Stimulated activated CD4-positive, alpha-beta T cell treated with anti-CD3 and anti-CD28 coated beads, Interleukin-4, amount 100 ng/mL, for 4 hours (primary cell): ENCODE data around the gene MRLN.
"Not testable (repeated sequence)": the region's sequence is repeated elsewhere in the genome, so short reads cannot be mapped to it uniquely, and the experiment has no call there.

ENCODE experiments used
- DNase-seq, 2 experiments: peaks; one replicate each; pipeline ENCODE4 v3.0.0-alpha.2; 2020

Gene MRLN

DNA sequence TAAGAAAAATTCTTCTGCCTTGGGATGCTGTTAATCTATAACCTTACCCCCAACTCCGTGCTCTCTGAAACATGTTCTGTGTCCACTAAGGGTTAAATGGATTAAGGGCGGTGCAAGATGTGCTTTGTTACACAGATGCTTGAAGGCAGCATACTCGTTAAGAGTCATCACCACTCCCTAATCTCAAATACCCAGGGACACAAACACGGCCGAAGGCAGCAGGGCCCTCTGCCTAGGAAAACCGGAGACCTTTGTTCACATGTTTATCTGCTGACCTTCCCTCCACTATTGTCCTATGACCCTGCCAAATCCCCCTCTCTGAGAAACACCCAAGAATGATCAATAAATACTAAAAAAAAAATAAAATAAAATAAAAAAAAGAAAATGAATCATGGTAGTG is 8.5 kb downstream of the MRLN start:
- not testable (repeated sequence) for DNase-seq

- DNase-seq = not testable (repeated sequence)
Observed at GRCh38 chr10:59744156-59744555, 9.1 kb downstream of the MRLN start.

DNA sequence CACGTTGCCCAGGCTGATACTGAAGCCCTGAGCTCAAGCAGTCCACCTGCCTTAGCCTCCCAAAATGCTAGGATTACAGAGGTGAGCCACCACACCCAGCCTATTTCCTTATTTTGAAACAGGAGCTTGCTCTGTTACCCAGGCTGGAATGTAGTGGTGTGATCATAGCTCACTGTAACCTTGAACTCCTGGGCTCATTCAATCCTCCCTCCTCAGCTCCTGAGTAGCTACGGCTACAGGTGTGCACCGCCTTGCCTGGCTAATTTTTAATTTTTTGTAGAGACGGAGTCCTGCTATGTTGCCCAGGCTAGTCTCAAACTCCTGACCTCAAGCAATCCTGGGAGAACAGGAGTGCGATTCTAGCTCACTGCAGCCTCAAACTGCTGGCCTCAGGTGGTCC is 11.7 kb downstream of the MRLN start:
- DNase-seq = no peak

DNA sequence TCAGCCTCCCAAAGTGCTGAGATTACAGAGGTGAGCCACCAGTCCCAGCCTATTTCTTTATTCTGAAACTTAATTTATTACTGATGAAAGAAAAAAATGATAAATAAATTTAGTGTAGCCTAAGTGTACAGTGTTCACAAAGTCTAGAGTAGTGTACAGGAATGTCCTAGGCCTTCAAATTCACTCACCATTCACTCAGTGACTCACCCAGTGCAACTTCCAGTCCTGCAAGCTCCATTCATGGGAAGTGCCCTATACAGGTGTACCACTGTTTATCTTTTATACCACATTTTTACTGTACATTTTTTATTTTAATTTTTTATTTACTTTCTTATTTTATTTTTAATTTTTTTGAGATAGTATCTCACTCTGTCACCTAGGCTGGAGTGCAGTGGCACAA is 12.2 kb downstream of the MRLN start:
- no peak for DNase-seq

DNA sequence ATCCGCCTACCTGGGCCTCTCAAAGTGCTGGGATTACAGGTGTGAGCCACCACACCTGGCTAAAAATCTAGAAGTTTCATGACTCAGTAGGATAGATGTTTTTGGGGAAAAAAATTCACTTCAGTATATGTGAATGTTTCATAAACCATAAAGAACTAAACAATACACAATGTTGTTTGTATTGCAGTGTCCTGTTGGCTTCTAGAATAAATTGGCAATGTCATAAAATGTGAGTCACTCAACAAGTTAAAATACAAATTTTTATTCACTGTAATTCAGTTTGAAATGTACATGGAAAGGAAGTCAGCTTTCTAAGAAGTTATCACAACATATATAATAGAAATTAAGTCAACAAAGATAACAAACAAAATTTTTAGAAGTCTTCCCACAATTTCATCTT is 16.5 kb downstream of the MRLN start:
- DNase-seq = no peak

GRCh38 chr10:59735296-59735695 is 18.0 kb downstream of the MRLN start:
- DNase-seq = no peak

GRCh38 chr10:59734014-59734462 is 19.2 kb downstream of the MRLN start:
- no peak for DNase-seq

- not testable (repeated sequence) for DNase-seq
Observed at GRCh38 chr10:59733321-59734013, 19.8 kb downstream of the MRLN start.

DNA sequence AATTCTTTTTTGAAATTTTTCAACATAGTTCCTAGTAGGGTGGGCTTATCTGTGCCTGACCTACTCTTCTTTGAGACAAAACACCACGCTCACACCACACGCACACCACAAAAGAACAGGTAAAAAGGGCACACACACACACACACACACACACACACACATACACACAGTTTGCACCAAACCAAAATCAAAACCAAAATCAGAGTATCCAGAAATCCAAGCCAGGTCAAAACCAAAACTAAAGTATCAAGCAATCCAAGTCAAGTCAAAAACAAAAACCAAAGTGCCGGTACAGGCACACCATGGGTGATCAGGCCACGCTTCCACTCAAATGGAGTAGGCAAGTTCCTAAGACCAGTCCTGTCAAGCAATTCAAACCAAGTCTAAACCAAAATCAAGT is 20.4 kb downstream of the MRLN start:
- DNase-seq = not testable (repeated sequence)

- not testable (repeated sequence) for DNase-seq
Observed at GRCh38 chr10:59729167-59729566, 24.1 kb downstream of the MRLN start.

- DNase-seq = no peak
Observed at GRCh38 chr10:59724098-59724938, 28.9 kb downstream of the MRLN start.

- DNase-seq = no peak
Observed at GRCh38 chr10:59720377-59720776, 32.9 kb downstream of the MRLN start.

- no peak for DNase-seq
Observed at GRCh38 chr10:59719374-59719773, 33.9 kb downstream of the MRLN start.

DNA sequence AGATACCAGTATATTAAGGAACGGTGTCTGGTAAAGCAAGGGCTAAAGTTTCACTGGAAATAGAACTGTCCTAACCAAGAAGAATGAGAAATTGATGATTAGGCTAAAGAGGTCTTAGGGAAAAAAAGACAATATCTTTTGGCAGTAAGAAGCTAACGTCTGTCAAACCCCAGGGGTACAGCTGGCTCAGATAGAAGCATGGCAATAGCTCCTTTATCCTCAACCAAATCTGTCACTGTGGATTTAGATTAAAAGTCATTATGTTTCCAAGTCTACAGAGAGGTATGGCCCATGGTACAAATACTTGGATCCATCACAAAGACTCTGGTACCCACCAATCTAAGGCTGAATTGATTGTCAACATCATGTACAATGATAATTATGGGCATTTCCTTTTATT is 35.0 kb downstream of the MRLN start:
- DNase-seq = no peak

- DNase-seq = no peak
Observed at GRCh38 chr10:59713196-59713821, 39.9 kb downstream of the MRLN start.

DNA sequence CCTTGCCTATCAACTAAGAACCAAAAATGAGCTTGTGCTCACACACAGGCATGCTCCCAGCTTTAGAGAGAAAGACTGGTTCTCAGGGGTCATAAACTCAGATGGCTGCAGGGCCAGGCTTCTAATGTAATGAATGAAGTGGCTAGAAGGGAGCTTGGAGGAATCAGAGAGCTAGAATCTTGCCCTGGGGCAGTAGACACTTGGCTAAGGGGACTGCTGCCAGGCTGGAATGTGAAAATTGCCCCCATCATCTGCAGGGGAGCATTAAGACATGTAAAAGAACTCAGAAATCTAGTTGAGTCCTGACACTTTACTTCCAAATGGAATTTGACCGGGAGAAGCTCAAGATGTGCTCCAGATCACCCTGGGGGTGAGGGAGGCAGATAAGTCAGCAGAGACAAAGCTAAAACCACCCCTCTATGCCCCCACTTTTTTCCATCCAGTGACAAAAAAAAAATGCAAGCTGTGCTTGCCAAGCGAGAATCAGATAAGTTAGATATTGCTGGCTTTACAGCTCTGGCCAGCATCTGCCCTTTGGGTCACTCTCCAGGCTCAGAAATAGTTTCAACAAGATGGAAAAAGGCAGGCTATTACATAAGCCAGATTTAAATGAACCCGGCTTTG is 41.3 kb downstream of the MRLN start:
- DNase-seq = no peak

DNA sequence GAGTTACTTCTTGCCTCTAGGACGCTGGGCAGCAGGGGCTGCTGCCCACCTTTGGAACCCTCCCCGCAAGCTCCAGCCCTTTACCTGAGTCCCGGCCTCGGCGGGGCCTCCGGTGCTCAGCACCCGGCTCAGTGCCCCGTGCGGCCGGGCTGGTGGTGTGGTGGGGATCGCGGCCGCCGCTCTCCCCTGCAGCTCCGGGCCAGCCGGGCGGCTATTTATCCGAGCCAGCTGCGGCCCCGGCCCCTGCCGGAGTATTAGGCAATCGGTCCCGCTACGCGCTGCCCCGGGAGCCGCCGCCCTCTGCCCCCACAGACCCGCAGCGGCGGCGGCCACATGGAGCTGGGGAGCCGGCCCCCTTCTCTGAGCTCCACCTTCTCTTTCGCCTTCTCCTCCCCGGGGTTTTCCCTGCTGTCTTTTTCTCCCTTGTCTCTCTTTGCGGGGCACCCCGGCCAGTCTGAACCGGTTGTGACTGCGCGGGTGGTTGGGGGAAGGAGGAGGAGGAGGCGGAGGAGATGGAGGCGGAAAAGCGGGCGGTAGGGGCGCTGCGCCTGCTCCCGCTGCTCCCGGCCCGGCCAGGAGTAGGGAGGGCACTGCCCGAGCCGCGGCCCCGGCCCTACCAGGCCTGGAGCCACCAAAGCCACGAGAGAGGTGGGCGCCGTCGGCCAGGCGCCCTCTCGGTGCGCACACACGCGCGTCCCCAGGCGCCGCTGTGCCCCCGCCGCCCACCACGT is 43.7 kb downstream of the MRLN start, which contains the start of gene SLC16A9:
Gene SLC16A9, minus strand, starts transcription at position 456 of the 731 bp plus-strand sequence. CDS start 25,559 bp downstream, outside the sequence.
- DNase-seq = peak; percentile 39

GRCh38 chr10:59708816-59709394 is 44.4 kb downstream of the MRLN start:
- no peak for DNase-seq

GRCh38 chr10:59706851-59707797 is 46.1 kb downstream of the MRLN start:
- DNase-seq = no peak

GRCh38 chr10:59705931-59706330 is 47.3 kb downstream of the MRLN start:
- no peak for DNase-seq

DNA sequence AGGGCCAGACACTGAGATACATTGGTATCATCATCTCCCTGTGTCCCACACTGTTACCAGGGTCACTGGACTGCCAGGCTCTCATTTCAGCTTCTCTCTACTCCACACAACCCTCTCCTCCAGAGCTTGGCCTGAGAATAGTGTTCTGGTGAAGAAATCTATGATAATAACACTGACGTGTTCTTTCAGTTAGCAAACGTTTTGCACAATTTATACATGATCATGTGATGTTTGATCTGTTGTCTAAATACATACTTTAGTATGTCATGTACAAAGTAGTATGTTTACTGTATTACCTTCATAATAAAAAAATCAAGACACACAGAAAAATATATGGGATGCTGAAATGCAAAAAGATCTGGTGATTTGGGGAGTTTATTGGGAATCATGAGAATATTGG is 48.6 kb downstream of the MRLN start:
- no peak for DNase-seq
